GM12892 (cell line): ENCODE results near the gene LMCD1.

Experiments
- POLR2A ChIP-seq: IDR thresholded peaks from 2 replicates; pipeline ENCODE4 v1.6.1; 2011; ENCODE audit warnings: low read depth, low read length, control low read depth
- POLR2AphosphoS5 ChIP-seq: IDR thresholded peaks from 2 replicates; pipeline ENCODE4 v1.6.1; 2011; ENCODE audit warnings: low read depth, low read length, control low read depth
- TAF1 ChIP-seq: IDR thresholded peaks from 2 replicates; pipeline ENCODE4 v1.6.1; 2011; ENCODE audit warnings: low read depth, mild to moderate bottlenecking, control low read depth, low read length, borderline replicate concordance

DNA sequence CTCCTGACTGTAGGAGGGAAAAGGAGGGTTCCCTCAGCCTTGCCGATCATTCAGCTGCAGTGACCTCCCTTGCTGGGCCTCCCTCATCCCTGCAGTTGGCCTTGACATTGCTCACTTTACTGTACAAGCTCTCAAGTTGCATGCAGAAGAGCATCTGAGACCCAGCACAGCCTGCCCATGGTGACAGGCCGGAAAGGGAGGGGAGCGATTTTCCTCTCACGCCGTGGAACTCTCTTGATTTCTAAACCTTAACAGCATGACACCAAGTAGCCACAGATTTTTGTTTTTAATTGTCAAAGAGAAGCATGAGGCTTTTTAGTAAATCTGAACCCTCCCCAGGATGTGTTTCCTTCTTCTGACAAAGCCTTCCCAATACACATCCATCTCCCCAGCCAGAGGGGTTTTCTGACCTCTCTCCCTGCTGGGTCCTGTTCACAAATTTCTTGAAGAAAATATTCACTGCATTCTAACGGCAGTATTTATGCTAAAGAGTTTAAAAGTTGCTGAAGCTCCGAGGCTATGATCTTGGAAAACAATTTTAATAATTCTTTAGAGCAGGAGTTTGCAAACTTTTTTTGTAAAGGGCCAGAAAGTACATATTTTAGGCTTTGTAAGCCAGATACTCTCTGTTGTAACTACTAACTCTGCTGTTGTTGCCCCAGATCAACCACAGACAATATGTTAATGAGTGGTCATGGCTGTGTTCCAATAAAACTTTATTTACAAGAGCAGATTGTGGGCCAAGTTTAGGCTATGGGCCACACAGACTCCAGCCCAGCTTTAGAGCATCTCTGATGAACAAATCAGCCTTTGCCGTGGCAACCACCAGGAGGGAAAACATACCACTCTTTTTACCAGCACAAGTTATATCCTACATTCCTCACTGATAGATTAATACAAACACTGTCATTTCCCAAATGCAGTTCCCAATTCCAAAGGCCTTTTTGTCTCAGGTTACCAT is 34.8 kb downstream of the LMCD1 start:
- TF ChIP-seq POLR2AphosphoS5 (no peak), TAF1 (no peak), POLR2A (no peak)
